Dedifferentiated amniotic fluid mesenchymal stem cell (primary cell): ENCODE measurements around the gene PRR30.

Experiments
- DNase-seq: peaks from one replicate; pipeline ENCODE4 v3.0.0-alpha.2; 2016; ENCODE audit errors: extremely low spot score

The PRR30 gene

GRCh38 chr2:27154488-27154887 lies 15.3 kb upstream of the PRR30 start:
- DNase-seq = no peak

GRCh38 chr2:27152796-27153464 lies 13.7 kb upstream of the PRR30 start:
- no peak for DNase-seq

GRCh38 chr2:27152102-27152795 lies 13.0 kb upstream of the PRR30 start:
- DNase-seq = no peak

GRCh38 chr2:27150639-27151230 lies 11.5 kb upstream of the PRR30 start:
- no peak for DNase-seq

GRCh38 chr2:27149570-27150405 lies 10.6 kb upstream of the PRR30 start:
- no peak for DNase-seq

GRCh38 chr2:27148801-27149439 lies 9.7 kb upstream of the PRR30 start, which contains the start of gene TCF23:
TCF23 (plus strand) TSS chr2:27149004; CDS start chr2:27149134, 130 bp downstream.
- DNase-seq = no peak

GRCh38 chr2:27147935-27148334 lies 8.7 kb upstream of the PRR30 start:
- no peak for DNase-seq

GRCh38 chr2:27145682-27146081 lies 6.5 kb upstream of the PRR30 start:
- DNase-seq = no peak

GRCh38 chr2:27143285-27143684 lies 4.1 kb upstream of the PRR30 start:
- no peak for DNase-seq

GRCh38 chr2:27138111-27138510 lies 1.1 kb downstream of the PRR30 start:
- no peak for DNase-seq

- no peak for DNase-seq
Measured at GRCh38 chr2:27137322-27137935, 1.8 kb downstream of the PRR30 start.

- DNase-seq = no peak
Measured at GRCh38 chr2:27136751-27137150, 2.5 kb downstream of the PRR30 start.

GRCh38 chr2:27135478-27135955 lies 3.7 kb downstream of the PRR30 start:
- DNase-seq = no peak

GRCh38 chr2:27134781-27135477 lies 4.3 kb downstream of the PRR30 start:
- no peak for DNase-seq

GRCh38 chr2:27133905-27134780 lies 5.1 kb downstream of the PRR30 start, which contains the start of gene PREB:
PREB (minus strand) TSS chr2:27134636; CDS start chr2:27134421, 215 bp downstream.
- peak; percentile 91 for DNase-seq

GRCh38 chr2:27133195-27133875 lies 5.9 kb downstream of the PRR30 start:
- DNase-seq = no peak

GRCh38 chr2:27131429-27131828 lies 7.8 kb downstream of the PRR30 start:
- no peak for DNase-seq

GRCh38 chr2:27130396-27130795 lies 8.8 kb downstream of the PRR30 start:
- DNase-seq = no peak
